Measurements from ENCODE around the gene USF2. TPM values are rescaled to one million over a fixed set of nuclear protein-coding genes. Genes with fewer than 3 reads are reported as not detected.

The USF2 gene
- total RNA-seq, 4 donors from 2014 or later = 98.9 to 133 (median 126) TPM

- 85 to 96% methylated on average over 2 of the region's 2 CpGs for WGBS, 2 donors
- Histone ChIP-seq H3K9me3 (no peaks in the 10 kb centered on the region), H3K27ac (no peak overlapping the region), H3K4me1 (peaks cover 7 to 9% of the 10 kb centered on the region in 2 donors), H3K4me3 (replicated peaks in 1 of 3) (no peak overlapping the region), H3K27me3 (no peaks in the 10 kb centered on the region), H3K36me3 (peaks cover 5 to 12% of the 10 kb centered on the region in 2 donors)
- TF ChIP-seq, protein P1, sequence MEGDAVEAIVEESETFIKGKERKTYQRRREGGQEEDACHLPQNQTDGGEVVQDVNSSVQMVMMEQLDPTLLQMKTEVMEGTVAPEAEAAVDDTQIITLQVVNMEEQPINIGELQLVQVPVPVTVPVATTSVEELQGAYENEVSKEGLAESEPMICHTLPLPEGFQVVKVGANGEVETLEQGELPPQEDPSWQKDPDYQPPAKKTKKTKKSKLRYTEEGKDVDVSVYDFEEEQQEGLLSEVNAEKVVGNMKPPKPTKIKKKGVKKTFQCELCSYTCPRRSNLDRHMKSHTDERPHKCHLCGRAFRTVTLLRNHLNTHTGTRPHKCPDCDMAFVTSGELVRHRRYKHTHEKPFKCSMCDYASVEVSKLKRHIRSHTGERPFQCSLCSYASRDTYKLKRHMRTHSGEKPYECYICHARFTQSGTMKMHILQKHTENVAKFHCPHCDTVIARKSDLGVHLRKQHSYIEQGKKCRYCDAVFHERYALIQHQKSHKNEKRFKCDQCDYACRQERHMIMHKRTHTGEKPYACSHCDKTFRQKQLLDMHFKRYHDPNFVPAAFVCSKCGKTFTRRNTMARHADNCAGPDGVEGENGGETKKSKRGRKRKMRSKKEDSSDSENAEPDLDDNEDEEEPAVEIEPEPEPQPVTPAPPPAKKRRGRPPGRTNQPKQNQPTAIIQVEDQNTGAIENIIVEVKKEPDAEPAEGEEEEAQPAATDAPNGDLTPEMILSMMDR (IDR thresholded peaks at IDR 0.05) = no peak
- TF ChIP-seq POLR2A (IDR thresholded peaks at IDR 0.05) = no peak
- no peak for DNase-seq
- intact Hi-C loops (cut with DNase I) = no loop called here
Measured at GRCh38 chr19:35251456-35251855, 17.3 kb upstream of the USF2 start.

DNA sequence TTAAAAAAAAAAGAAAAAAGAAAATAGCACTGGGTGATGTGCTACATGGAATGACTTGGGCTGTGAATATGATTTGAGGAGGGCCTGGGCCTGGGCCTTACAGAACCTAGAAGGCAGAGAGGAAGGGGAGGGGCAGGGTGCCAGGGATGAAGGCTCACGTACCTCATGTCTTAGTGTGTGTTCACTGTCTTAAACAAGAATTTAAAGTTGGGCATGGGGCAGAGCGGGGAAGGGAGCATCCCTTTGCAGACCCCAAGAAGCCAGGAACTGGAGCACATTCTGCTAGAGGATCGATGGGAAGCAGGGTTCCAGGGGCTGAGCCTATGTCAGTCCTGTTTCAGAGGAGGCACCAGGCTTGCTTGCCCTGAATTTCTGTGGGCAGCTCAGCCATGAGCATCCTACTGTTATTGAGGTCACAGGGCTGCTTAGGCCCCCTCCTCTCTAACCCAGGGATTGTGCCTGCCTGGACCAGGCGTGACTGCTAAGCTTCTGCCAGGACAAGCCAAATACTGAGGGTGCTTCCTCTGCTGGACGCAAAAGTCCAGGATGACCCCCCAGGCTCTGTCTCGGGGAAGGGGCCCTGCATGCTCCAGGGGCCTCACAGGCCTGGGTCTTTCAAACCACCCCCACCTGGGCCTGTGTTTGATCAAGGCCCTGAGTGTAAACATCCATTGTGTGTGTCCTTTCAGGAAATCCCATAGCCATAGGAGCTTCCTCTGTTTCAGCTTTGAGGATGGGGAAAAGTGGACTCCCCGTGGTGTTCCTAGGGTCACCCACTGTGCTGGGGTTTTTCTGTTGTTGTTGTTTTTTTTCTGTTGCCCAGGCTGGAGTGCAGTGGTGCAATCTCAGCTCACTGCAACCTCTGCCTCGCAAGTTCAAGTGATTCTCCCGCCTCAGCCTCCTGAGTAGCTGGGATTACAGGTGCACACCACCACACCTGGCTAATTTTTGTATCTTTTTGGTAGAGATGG, 15.2 kb upstream of the USF2 start:
- no peak for DNase-seq
- Histone ChIP-seq H3K4me3 (replicated peaks in 1 of 3) (no peak overlapping the region), H3K4me1 (peaks cover 7 to 9% of the 10 kb centered on the region in 2 donors), H3K27me3 (no peaks in the 10 kb centered on the region), H3K27ac (no peak overlapping the region), H3K9me3 (no peaks in the 10 kb centered on the region), H3K36me3 (peaks cover 5 to 12% of the 10 kb centered on the region in 2 donors)
- TF ChIP-seq, protein P1 (IDR thresholded peaks at IDR 0.05) = no peak
- no peak for TF ChIP-seq POLR2A (IDR thresholded peaks at IDR 0.05)
- intact Hi-C loops (cut with DNase I) = no loop called here
- WGBS, 2 donors = 77 to 84% methylated on average over 5 to 9 of the region's 9 CpGs

GRCh38 chr19:35254341-35255297, 14.1 kb upstream of the USF2 start:
- no peak overlapping the region for H3K4me3 ChIP-seq (replicated peaks in 1 of 3)
- H3K27me3 ChIP-seq = no peaks in the 10 kb centered on the region
- peak overlapping the region in 1 of 3 donors; percentile 53 for H3K27ac ChIP-seq

DNA sequence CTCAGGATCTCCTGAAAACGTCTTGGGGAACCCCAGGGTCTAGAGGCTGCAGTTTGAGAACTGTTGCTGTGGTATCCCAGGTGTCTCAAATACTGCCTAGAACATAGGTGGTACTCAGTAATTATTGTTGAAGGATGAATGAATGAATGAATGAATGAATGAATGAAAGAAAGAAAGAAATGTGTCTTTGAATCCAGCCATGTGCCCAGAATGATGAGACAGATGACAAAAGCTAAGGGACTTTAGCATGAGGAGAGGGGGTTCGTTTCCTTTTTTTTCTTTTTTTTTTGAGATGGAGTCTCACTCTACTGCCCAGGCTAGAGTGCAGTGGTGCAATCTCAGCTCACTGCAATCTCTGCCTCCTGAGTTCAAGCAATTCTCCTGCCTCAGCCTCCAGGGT, 12.2 kb upstream of the USF2 start:
- Histone ChIP-seq H3K27ac (no peak overlapping the region), H3K36me3 (peaks cover 5 to 8% of the 10 kb centered on the region in 2 donors), H3K27me3 (no peaks in the 10 kb centered on the region), H3K4me1 (peaks cover 1 to 3% of the 10 kb centered on the region in 2 donors), H3K4me3 (replicated peaks in 1 of 3) (no peak overlapping the region), H3K9me3 (no peaks in the 10 kb centered on the region)
- no peak for DNase-seq
- intact Hi-C loops (cut with DNase I) = no loop called here
- TF ChIP-seq, protein P1 (IDR thresholded peaks at IDR 0.05) = no peak
- TF ChIP-seq POLR2A (IDR thresholded peaks at IDR 0.05) = no peak
- WGBS, 2 donors = 63 to 64% methylated on average over 2 of the region's 2 CpGs

More at GRCh38 chr19:35254341-35255297, 14.1 kb upstream of the USF2 start:
- no peak for TF ChIP-seq POLR2A (IDR thresholded peaks at IDR 0.05)
- TF ChIP-seq, protein P1 (IDR thresholded peaks at IDR 0.05) = no peak
- intact Hi-C loops (cut with DNase I) = no loop called here
- DNase-seq = no peak
- H3K4me1 ChIP-seq = peaks cover 6 to 9% of the 10 kb centered on the region in 2 donors
- no peaks in the 10 kb centered on the region for H3K9me3 ChIP-seq
- H3K36me3 ChIP-seq = peaks cover 5 to 12% of the 10 kb centered on the region in 2 donors
- WGBS, 2 donors = 82 to 88% methylated on average over 17 of the region's 17 CpGs

Data from thyroid gland (tissue), 4 donors.